ENCODE measurements around the gene GLRA1.
"Not testable (repeated sequence)": the region's sequence is repeated elsewhere in the genome, so short reads cannot be mapped to it uniquely, and the experiment has no call there.

GLRA1 gene

GRCh38 chr5:151881621-151882225, 42.9 kb downstream of the GLRA1 start:
- no peak for DNase-seq

GRCh38 chr5:151880324-151880723, 44.3 kb downstream of the GLRA1 start:
- DNase-seq = no peak

GRCh38 chr5:151873701-151874100, 51.0 kb downstream of the GLRA1 start:
- no peak for DNase-seq

- DNase-seq = no peak
These were observed 52.0 kb downstream of the GLRA1 start for GRCh38 chr5:151872701-151873100.

- DNase-seq = no peak
These were observed 53.8 kb downstream of the GLRA1 start for GRCh38 chr5:151870820-151871219.

GRCh38 chr5:151870271-151870670, 54.4 kb downstream of the GLRA1 start:
- no peak for DNase-seq

- DNase-seq = no peak
These were observed 54.8 kb downstream of the GLRA1 start for GRCh38 chr5:151869843-151870242.

- DNase-seq = no peak
These were observed 56.2 kb downstream of the GLRA1 start for GRCh38 chr5:151868451-151868850.

GRCh38 chr5:151864061-151864748, 60.4 kb downstream of the GLRA1 start:
- DNase-seq = no peak

GRCh38 chr5:151863566-151863965, 61.1 kb downstream of the GLRA1 start:
- no peak for DNase-seq

- no peak for DNase-seq
These were observed 61.7 kb downstream of the GLRA1 start for GRCh38 chr5:151862811-151863472.

GRCh38 chr5:151860867-151861266, 63.8 kb downstream of the GLRA1 start:
- DNase-seq = not testable (repeated sequence)

- DNase-seq = no peak
These were observed 67.8 kb downstream of the GLRA1 start for GRCh38 chr5:151856861-151857260.

GRCh38 chr5:151855701-151856100, 69.0 kb downstream of the GLRA1 start:
- no peak for DNase-seq

GRCh38 chr5:151847871-151848270, 76.8 kb downstream of the GLRA1 start:
- no peak for DNase-seq

GRCh38 chr5:151846765-151847164, 77.9 kb downstream of the GLRA1 start:
- no peak for DNase-seq

- DNase-seq = not testable (repeated sequence)
These were observed 91.8 kb downstream of the GLRA1 start for GRCh38 chr5:151832843-151833242.

- DNase-seq = no peak
These were observed 95.3 kb downstream of the GLRA1 start for GRCh38 chr5:151829370-151829769.

GRCh38 chr5:151825445-151825844, 99.2 kb downstream of the GLRA1 start:
- DNase-seq = peak; percentile 11

GRCh38 chr5:151822141-151822540, 102.5 kb downstream of the GLRA1 start:
- DNase-seq = no peak

GRCh38 chr5:151820903-151821302, 103.7 kb downstream of the GLRA1 start:
- DNase-seq = no peak

- DNase-seq = no peak
These were observed 104.4 kb downstream of the GLRA1 start for GRCh38 chr5:151820271-151820670.

- no peak for DNase-seq
These were observed 104.8 kb downstream of the GLRA1 start for GRCh38 chr5:151819830-151820229.

GRCh38 chr5:151815051-151815450, 109.6 kb downstream of the GLRA1 start:
- no peak for DNase-seq

All from GDM1 (cell line).